ENCODE results near the gene TRIM28.

DNA sequence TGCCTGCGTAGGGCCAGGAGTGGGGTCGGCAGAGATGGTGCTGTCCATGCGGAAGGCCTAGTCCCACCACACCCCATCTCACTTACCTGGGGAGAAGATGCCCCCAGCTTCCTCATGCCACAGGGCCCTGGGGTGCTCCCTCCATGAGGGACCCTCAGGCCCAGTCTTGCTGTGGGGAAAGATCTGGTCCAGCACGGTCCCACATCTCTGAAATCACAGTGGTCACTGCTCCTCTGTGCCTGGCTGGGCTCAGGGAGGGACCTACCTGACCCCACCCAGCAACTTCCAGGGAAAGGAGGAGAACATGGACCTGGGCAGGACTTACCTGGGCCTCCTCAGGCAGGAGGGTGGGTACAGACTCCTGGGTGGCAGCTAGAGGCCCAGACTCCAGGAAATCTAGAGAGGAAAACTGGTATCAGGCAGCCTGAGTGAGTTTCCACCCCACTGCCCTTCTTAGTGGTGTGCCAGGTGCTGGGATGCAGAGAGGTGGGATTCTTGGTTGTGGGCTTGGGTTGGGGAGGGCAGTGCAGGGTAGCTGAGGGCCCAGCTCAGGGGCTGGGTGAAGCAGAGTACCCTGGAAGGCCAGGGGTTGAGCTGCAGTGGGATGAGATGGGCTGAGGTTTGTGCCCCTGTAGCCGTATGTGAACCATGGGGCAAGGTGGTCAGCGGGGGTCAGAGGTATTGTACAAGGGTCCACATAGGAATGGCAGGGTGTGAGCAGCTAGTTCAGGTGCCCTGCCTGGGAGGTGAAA lies 25.5 kb downstream of the TRIM28 start:
- TF ChIP-seq, protein P1, sequence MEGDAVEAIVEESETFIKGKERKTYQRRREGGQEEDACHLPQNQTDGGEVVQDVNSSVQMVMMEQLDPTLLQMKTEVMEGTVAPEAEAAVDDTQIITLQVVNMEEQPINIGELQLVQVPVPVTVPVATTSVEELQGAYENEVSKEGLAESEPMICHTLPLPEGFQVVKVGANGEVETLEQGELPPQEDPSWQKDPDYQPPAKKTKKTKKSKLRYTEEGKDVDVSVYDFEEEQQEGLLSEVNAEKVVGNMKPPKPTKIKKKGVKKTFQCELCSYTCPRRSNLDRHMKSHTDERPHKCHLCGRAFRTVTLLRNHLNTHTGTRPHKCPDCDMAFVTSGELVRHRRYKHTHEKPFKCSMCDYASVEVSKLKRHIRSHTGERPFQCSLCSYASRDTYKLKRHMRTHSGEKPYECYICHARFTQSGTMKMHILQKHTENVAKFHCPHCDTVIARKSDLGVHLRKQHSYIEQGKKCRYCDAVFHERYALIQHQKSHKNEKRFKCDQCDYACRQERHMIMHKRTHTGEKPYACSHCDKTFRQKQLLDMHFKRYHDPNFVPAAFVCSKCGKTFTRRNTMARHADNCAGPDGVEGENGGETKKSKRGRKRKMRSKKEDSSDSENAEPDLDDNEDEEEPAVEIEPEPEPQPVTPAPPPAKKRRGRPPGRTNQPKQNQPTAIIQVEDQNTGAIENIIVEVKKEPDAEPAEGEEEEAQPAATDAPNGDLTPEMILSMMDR (IDR thresholded peaks at IDR 0.05): no peak
- TF ChIP-seq EP300 (IDR thresholded peaks at IDR 0.05) (no peak), POLR2AphosphoS5 (IDR thresholded peaks at IDR 0.05) (no peak), POLR2A (IDR thresholded peaks at IDR 0.05) (no peak)

Measured in stomach (tissue), 4 donors.